ENCODE data around the gene BCAS4.

The BCAS4 gene

GRCh38 chr20:50865591-50865990 is 70.7 kb downstream of the BCAS4 start:
- Histone ChIP-seq H3K36me3 (replicated peaks; ENCODE audit: low read depth, low read length) (no peaks in the 10 kb centered on the region), H3K9ac (ENCODE audit: low read length) (no peak overlapping the region), H2AFZ (ENCODE audit: low read depth, low read length) (no peak overlapping the region), H3K4me3 (ENCODE audit: low read length) (no peak overlapping the region), H3K27ac (ENCODE audit: low read length) (no peak overlapping the region), H3K27me3 (ENCODE audit: low read depth, low read length) (no peaks in the 10 kb centered on the region), H4K20me1 (ENCODE audit: insufficient read depth, low read length) (no peaks in the 10 kb centered on the region), H3K4me1 (ENCODE audit: low read length) (no peaks in the 10 kb centered on the region), H3K4me2 (ENCODE audit: low read length) (no peak overlapping the region), H3K79me2 (ENCODE audit: low read length) (no peaks in the 10 kb centered on the region), H3K9me3 (ENCODE audit: insufficient read depth, low read length) (no peaks in the 10 kb centered on the region)
- TF ChIP-seq EZH2phosphoT487 (IDR thresholded peaks at IDR 0.05; ENCODE audit: low read depth), result no peak
- no peak for TF ChIP-seq CTCF (IDR thresholded peaks at IDR 0.05; ENCODE audit: low read depth, low read length)

- Histone ChIP-seq H2AFZ (ENCODE audit: low read depth, low read length) (no peak overlapping the region), H3K36me3 (replicated peaks; ENCODE audit: low read depth, low read length) (no peaks in the 10 kb centered on the region), H3K9ac (ENCODE audit: low read length) (no peak overlapping the region)
Measured at GRCh38 chr20:50866036-50866685, 71.3 kb downstream of the BCAS4 start.

GRCh38 chr20:50866831-50867230 is 72.0 kb downstream of the BCAS4 start:
- TF ChIP-seq EZH2phosphoT487 (IDR thresholded peaks at IDR 0.05; ENCODE audit: low read depth) (no peak), CTCF (IDR thresholded peaks at IDR 0.05; ENCODE audit: low read depth, low read length) (no peak)
- Histone ChIP-seq H3K4me3 (ENCODE audit: low read length) (no peak overlapping the region), H3K79me2 (ENCODE audit: low read length) (no peaks in the 10 kb centered on the region), H3K27me3 (ENCODE audit: low read depth, low read length) (no peaks in the 10 kb centered on the region), H4K20me1 (ENCODE audit: insufficient read depth, low read length) (no peaks in the 10 kb centered on the region), H3K27ac (ENCODE audit: low read length) (no peak overlapping the region), H3K4me2 (ENCODE audit: low read length) (no peak overlapping the region), H3K9ac (ENCODE audit: low read length) (no peak overlapping the region), H2AFZ (ENCODE audit: low read depth, low read length) (no peak overlapping the region), H3K36me3 (replicated peaks; ENCODE audit: low read depth, low read length) (no peaks in the 10 kb centered on the region), H3K4me1 (ENCODE audit: low read length) (no peaks in the 10 kb centered on the region), H3K9me3 (ENCODE audit: insufficient read depth, low read length) (no peaks in the 10 kb centered on the region)

More at GRCh38 chr20:50866036-50866685, 71.3 kb downstream of the BCAS4 start:
- Histone ChIP-seq H3K79me2 (ENCODE audit: low read length) (no peaks in the 10 kb centered on the region), H3K4me1 (ENCODE audit: low read length) (no peaks in the 10 kb centered on the region), H3K4me3 (ENCODE audit: low read length) (no peak overlapping the region), H3K9me3 (ENCODE audit: insufficient read depth, low read length) (no peaks in the 10 kb centered on the region), H3K4me2 (ENCODE audit: low read length) (no peak overlapping the region), H3K27me3 (ENCODE audit: low read depth, low read length) (no peaks in the 10 kb centered on the region), H4K20me1 (ENCODE audit: insufficient read depth, low read length) (no peaks in the 10 kb centered on the region), H3K27ac (ENCODE audit: low read length) (no peak overlapping the region)
- TF ChIP-seq CTCF (IDR thresholded peaks at IDR 0.05; ENCODE audit: low read depth, low read length), result no peak
- no peak for TF ChIP-seq EZH2phosphoT487 (IDR thresholded peaks at IDR 0.05; ENCODE audit: low read depth)

GRCh38 chr20:50867805-50868204 is 72.9 kb downstream of the BCAS4 start:
- H4K20me1 ChIP-seq (ENCODE audit: insufficient read depth, low read length), result no peaks in the 10 kb centered on the region
- H2AFZ ChIP-seq (ENCODE audit: low read depth, low read length), result no peak overlapping the region
- H3K4me3 ChIP-seq (ENCODE audit: low read length), result no peak overlapping the region
- H3K36me3 ChIP-seq (replicated peaks; ENCODE audit: low read depth, low read length), result no peaks in the 10 kb centered on the region
- H3K9me3 ChIP-seq (ENCODE audit: insufficient read depth, low read length), result no peaks in the 10 kb centered on the region
- TF ChIP-seq EZH2phosphoT487 (IDR thresholded peaks at IDR 0.05; ENCODE audit: low read depth) (no peak), CTCF (IDR thresholded peaks at IDR 0.05; ENCODE audit: low read depth, low read length) (no peak)
- no peak overlapping the region for H3K9ac ChIP-seq (ENCODE audit: low read length)
- no peak overlapping the region for H3K4me2 ChIP-seq (ENCODE audit: low read length)
- H3K79me2 ChIP-seq (ENCODE audit: low read length), result no peaks in the 10 kb centered on the region
- no peaks in the 10 kb centered on the region for H3K4me1 ChIP-seq (ENCODE audit: low read length)
- no peaks in the 10 kb centered on the region for H3K27me3 ChIP-seq (ENCODE audit: low read depth, low read length)
- no peak overlapping the region for H3K27ac ChIP-seq (ENCODE audit: low read length)

All from OCI-LY3 (cell line).